Loucy (cell line): ENCODE measurements around the gene GFER.

Experiments used
- H2AFZ ChIP-seq: fragments of 200-600 bp; sonication (generic); 2 replicates; pipeline ENCODE4 v1.6.0; 2016; ENCODE audit warnings: antibody characterized with exemption, mild to moderate bottlenecking, low read length, moderate library complexity
- H3F3A ChIP-seq: fragments of 200-600 bp; 2 replicates; pipeline ENCODE4 v1.6.0; 2016; ENCODE audit warnings: antibody characterized with exemption, low read depth, mild to moderate bottlenecking
- H3K27me3 ChIP-seq: fragments of 200-600 bp; sonication (generic); 2 replicates; pipeline ENCODE4 v1.6.1; 2014; ENCODE audit warnings: low read length, mild to moderate bottlenecking; ENCODE audit not compliant: insufficient read depth, poor library complexity, severe bottlenecking
- H3K36me3 ChIP-seq: fragments of 200-600 bp; sonication (generic); 2 replicates; pipeline ENCODE4 v1.6.1; 2016; ENCODE audit warnings: low read length; ENCODE audit not compliant: insufficient read depth
- H3K4me1 ChIP-seq: fragments of 200-600 bp; sonication (generic); 2 replicates; pipeline ENCODE4 v1.5.1; 2014; ENCODE audit warnings: low read length, mild to moderate bottlenecking; ENCODE audit not compliant: insufficient read depth, poor library complexity, severe bottlenecking
- H3K4me2 ChIP-seq: fragments of 200-600 bp; sonication (generic); 2 replicates; pipeline ENCODE4 v1.6.0; 2014; ENCODE audit warnings: antibody characterized with exemption, low read length, low read depth, mild to moderate bottlenecking; ENCODE audit not compliant: poor library complexity, severe bottlenecking
- H3K4me3 ChIP-seq: fragments of 200-600 bp; sonication (generic); 2 replicates; pipeline ENCODE4 v1.5.1; 2014; ENCODE audit warnings: low read length, mild to moderate bottlenecking, mixed read lengths; ENCODE audit not compliant: poor library complexity, severe bottlenecking
- H3K79me2 ChIP-seq: fragments of 200-600 bp; sonication (generic); 2 replicates; pipeline ENCODE4 v1.6.1; 2014; ENCODE audit warnings: low read length; ENCODE audit not compliant: insufficient read depth
- H3K9ac ChIP-seq: fragments of 200-600 bp; sonication (generic); 2 replicates; pipeline ENCODE4 v1.6.0; 2014; ENCODE audit warnings: mild to moderate bottlenecking, low read depth, low read length, moderate library complexity; ENCODE audit not compliant: poor library complexity, severe bottlenecking
- H3K9me2 ChIP-seq: fragments of 200-600 bp; sonication (generic); replicated peaks from 2 replicates; pipeline ENCODE4 v1.6.1; 2016; ENCODE audit warnings: low read depth, low read length, mixed read lengths
- H3K9me3 ChIP-seq: fragments of 200-600 bp; sonication (generic); 2 replicates; pipeline ENCODE4 v1.6.1; 2014; ENCODE audit warnings: mild to moderate bottlenecking, antibody characterized with exemption, low read length, low read depth; ENCODE audit not compliant: insufficient read depth
- H4K20me1 ChIP-seq: fragments of 200-600 bp; sonication (generic); 2 replicates; pipeline ENCODE4 v1.6.0; 2014; ENCODE audit warnings: antibody characterized with exemption, low read length, mild to moderate bottlenecking; ENCODE audit not compliant: insufficient read depth, poor library complexity, severe bottlenecking
- CTCF ChIP-seq: fragments of 200-600 bp; sonication (generic); conservative IDR thresholded peaks from 2 replicates; pipeline ENCODE4 v1.5.1; 2014; ENCODE audit warnings: mild to moderate bottlenecking, antibody characterized with exemption, low read length
- EZH2phosphoT487 ChIP-seq: fragments of 200-600 bp; IDR thresholded peaks from 2 replicates; pipeline ENCODE4 v1.6.1; 2018; ENCODE audit warnings: antibody characterized with exemption, mild to moderate bottlenecking, moderate library complexity, borderline replicate concordance

Gene GFER

GRCh38 chr16:1978476-1979120, 5.4 kb upstream of the GFER start:
- TF ChIP-seq EZH2phosphoT487: no peak
- TF ChIP-seq CTCF: no peak
- Histone ChIP-seq H3K79me2 (peaks cover 3% of the 10 kb centered on the region; the same call in 1 of the 2 replicates), H3K36me3 (no peaks in the 10 kb centered on the region), H3K9me2 (no peaks in the 10 kb centered on the region), H3F3A (no peaks in the 10 kb centered on the region), H3K4me1 (no peaks in the 10 kb centered on the region), H4K20me1 (no peaks in the 10 kb centered on the region), H3K4me2 (no peak overlapping the region), H3K9ac (no peak overlapping the region), H3K9me3 (no peaks in the 10 kb centered on the region), H2AFZ (no peak overlapping the region), H3K4me3 (no peak overlapping the region), H3K27me3 (no peaks in the 10 kb centered on the region)

GRCh38 chr16:1979271-1980029, 4.5 kb upstream of the GFER start:
- Histone ChIP-seq H2AFZ (no peak overlapping the region), H3F3A (no peaks in the 10 kb centered on the region), H3K4me2 (no peak overlapping the region), H3K4me3 (no peak overlapping the region), H3K9me2 (no peaks in the 10 kb centered on the region), H3K27me3 (no peaks in the 10 kb centered on the region), H3K9ac (no peak overlapping the region), H4K20me1 (no peaks in the 10 kb centered on the region), H3K79me2 (peaks cover 2% of the 10 kb centered on the region; the same call in 1 of the 2 replicates), H3K4me1 (no peaks in the 10 kb centered on the region), H3K36me3 (no peaks in the 10 kb centered on the region), H3K9me3 (no peaks in the 10 kb centered on the region)
- TF ChIP-seq EZH2phosphoT487 (no peak), CTCF (no peak)

GRCh38 chr16:1980030-1980769, 3.8 kb upstream of the GFER start:
- H3K4me2 ChIP-seq: no peak overlapping the region
- H3K9ac ChIP-seq: no peak overlapping the region
- H3K79me2 ChIP-seq: peaks cover 10% of the 10 kb centered on the region
- no peaks in the 10 kb centered on the region for H3F3A ChIP-seq
- no peaks in the 10 kb centered on the region for H3K27me3 ChIP-seq
- no peak for TF ChIP-seq CTCF
- no peak for TF ChIP-seq EZH2phosphoT487
- H4K20me1 ChIP-seq: no peaks in the 10 kb centered on the region
- H3K36me3 ChIP-seq: no peaks in the 10 kb centered on the region
- H3K4me1 ChIP-seq: no peaks in the 10 kb centered on the region
- H2AFZ ChIP-seq: no peak overlapping the region
- H3K9me2 ChIP-seq: no peaks in the 10 kb centered on the region
- H3K9me3 ChIP-seq: no peaks in the 10 kb centered on the region
- H3K4me3 ChIP-seq: no peak overlapping the region
